ENCODE measurements around the gene TEC. TPM values are rescaled to one million over a fixed set of nuclear protein-coding genes. Genes with fewer than 3 reads are reported as not detected.
A peak's percentile ranks its signal among the peaks of the same experiment; 100 is the strongest.

Gene TEC
- total RNA-seq, 6 experiments from 2014 or later = 1.5 to 4.2 (median 3.0) TPM

DNA sequence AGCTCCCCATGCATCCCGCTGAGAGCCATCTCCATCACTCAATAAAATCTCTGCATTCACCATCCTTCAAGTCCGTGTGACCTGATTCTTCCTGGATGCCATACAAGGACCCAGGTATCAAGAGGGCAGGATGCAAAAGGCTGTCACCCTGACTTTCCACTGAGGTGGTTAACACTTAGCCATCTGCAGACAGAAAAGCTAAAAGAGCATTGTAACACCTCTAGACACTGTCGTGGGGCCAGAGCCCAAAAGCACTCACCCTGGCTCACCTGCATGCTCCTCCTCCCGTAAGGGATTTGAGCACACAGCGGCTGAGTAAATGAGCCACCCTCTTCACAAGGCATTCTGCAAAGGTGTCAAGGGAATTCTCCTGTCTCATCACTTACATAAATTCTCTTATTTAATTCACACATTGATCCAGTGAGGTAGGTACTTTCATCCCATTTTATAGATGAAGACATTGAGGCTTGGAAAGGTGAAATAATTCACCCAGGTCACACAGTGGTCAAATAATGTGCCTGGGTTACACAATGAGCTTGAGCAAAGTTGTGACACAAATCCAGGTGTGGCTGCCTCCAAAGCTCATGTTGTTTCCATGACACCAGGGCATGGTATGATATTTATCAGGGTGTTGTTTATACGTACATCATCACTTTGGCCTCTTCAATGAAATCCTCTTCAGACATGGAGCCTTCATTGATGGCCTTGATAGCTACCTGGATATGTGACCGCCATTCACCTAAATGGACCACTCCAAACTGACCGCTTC is 183.6 kb downstream of the TEC start:
- no peak for TF ChIP-seq POLR2A (IDR thresholded peaks at IDR 0.05)
- TF ChIP-seq, protein P1, sequence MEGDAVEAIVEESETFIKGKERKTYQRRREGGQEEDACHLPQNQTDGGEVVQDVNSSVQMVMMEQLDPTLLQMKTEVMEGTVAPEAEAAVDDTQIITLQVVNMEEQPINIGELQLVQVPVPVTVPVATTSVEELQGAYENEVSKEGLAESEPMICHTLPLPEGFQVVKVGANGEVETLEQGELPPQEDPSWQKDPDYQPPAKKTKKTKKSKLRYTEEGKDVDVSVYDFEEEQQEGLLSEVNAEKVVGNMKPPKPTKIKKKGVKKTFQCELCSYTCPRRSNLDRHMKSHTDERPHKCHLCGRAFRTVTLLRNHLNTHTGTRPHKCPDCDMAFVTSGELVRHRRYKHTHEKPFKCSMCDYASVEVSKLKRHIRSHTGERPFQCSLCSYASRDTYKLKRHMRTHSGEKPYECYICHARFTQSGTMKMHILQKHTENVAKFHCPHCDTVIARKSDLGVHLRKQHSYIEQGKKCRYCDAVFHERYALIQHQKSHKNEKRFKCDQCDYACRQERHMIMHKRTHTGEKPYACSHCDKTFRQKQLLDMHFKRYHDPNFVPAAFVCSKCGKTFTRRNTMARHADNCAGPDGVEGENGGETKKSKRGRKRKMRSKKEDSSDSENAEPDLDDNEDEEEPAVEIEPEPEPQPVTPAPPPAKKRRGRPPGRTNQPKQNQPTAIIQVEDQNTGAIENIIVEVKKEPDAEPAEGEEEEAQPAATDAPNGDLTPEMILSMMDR (IDR thresholded peaks at IDR 0.05) = no peak

More for the DNA sequence above, 183.6 kb downstream of the TEC start:
- 61% methylated on average over 7 of the region's 8 CpGs for WGBS (ENCODE audit: insufficient coverage, low coverage, low lambda C conversion rate, missing lambda C conversion rate)
- intact Hi-C loops (cut with DNase I) = loop anchor here in 1 of 2 donors (10.0 kb wide), 1 partner anchor 71 kb away; the partner anchor contains the start of genes CNGA1 and NIPAL1
- DNase-seq (no peak), ATAC-seq (peak in 2 of 4 donors; percentile 47 to 71)
- Histone ChIP-seq H3K9me3 (no peaks in the 10 kb centered on the region), H3K27ac (no peak overlapping the region), H3K4me3 (no peak overlapping the region), H3K27me3 (no peaks in the 10 kb centered on the region), H3K4me1 (no peaks in the 10 kb centered on the region), H3K36me3 (no peaks in the 10 kb centered on the region)

Small RNAs within 50 kb of the gene (small RNA-seq; reads per million reads assigned to genes)
- gene RF00019 (0 reads per million in 2 experiments), gene RF00026 (0 reads per million in 2 experiments), gene RNU6-838P (0 reads per million in 2 experiments)

Other genes with a start within 250 kb of the TEC start
- 1 to 10 TPM in 5 of 6 experiments, under 1 TPM in 1; 0.62 to 2.5 (median 1.5) TPM for gene TXK, start 135.6 kb downstream of the TEC start, total RNA-seq
- 10 to 100 TPM; 36.4 to 80.6 (median 45.1) TPM for gene SLAIN2, start 71.7 kb upstream of the TEC start, total RNA-seq
- under 1 TPM in 1 of 6 experiments, not detected in 5; 0.22 TPM for gene SLC10A4, start 213.5 kb upstream of the TEC start, total RNA-seq
- gene ZAR1, start 220.4 kb upstream of the TEC start, total RNA-seq = not detected